SK-N-SH treated with all-trans-retinoic acid at 6 μM for 48 hours (cell line): ENCODE results near the gene RAD51B.

ENCODE experiments used
- ARNTL ChIP-seq: fragments of 450-650 bp; formaldehyde crosslinking; IDR thresholded peaks from 2 replicates; pipeline ENCODE4 v1.5.0; 2020; ENCODE audit warnings: low read depth, mild to moderate bottlenecking, moderate library complexity, borderline replicate concordance
- PATZ1 ChIP-seq: fragments of 250-450 bp; sonication (Bioruptor Pico); IDR thresholded peaks from 2 replicates; pipeline ENCODE4 v1.8.0; 2020; ENCODE audit warnings: mild to moderate bottlenecking, moderate library complexity, borderline replicate concordance
- RARB ChIP-seq: fragments of 250-450 bp; sonication (Bioruptor Pico); IDR thresholded peaks from 2 replicates; pipeline ENCODE4 v1.8.0; 2021; ENCODE audit warnings: mild to moderate bottlenecking, moderate library complexity
- ZFP3 ChIP-seq: fragments of 250-450 bp; sonication (Bioruptor Pico); IDR thresholded peaks from 2 replicates; pipeline ENCODE4 v1.5.0; 2020; ENCODE audit warnings: mild to moderate bottlenecking, moderate library complexity
- ZNF8 ChIP-seq: fragments of 450-650 bp; formaldehyde crosslinking; IDR thresholded peaks from 2 replicates; pipeline ENCODE4 v1.5.0; 2020; ENCODE audit warnings: mild to moderate bottlenecking, moderate library complexity

- TF ChIP-seq ZNF8 (CRISPR knock-in tag): no peak
- TF ChIP-seq PATZ1 (CRISPR knock-in tag): no peak
- no peak for TF ChIP-seq ARNTL
- TF ChIP-seq ZFP3 (CRISPR knock-in tag): no peak
- TF ChIP-seq RARB (CRISPR knock-in tag): no peak
Measured at GRCh38 chr14:68722186-68722585, 902.6 kb downstream of the RAD51B start.
